HCT116 (cell line): Measurements from ENCODE around the gene PNISR.

Source experiments
- CEBPB ChIP-seq: IDR thresholded peaks from 2 replicates; pipeline ENCODE4 v1.6.1; 2012; ENCODE audit warnings: low read depth
- EGR1 ChIP-seq: IDR thresholded peaks from 2 replicates; pipeline ENCODE4 v1.6.1; 2012; ENCODE audit warnings: low read depth
- EZH2 ChIP-seq: fragments of 200-600 bp; sonication (generic); IDR thresholded peaks from 2 replicates; pipeline ENCODE4 v1.6.1; 2017; ENCODE audit warnings: antibody characterized with exemption, mixed run types
- FOSL1 ChIP-seq: IDR thresholded peaks from 2 replicates; pipeline ENCODE4 v1.6.1; 2012; ENCODE audit warnings: low read depth
- POLR2A ChIP-seq: IDR thresholded peaks from 2 replicates; pipeline ENCODE4 v1.7.0; 2011; ENCODE audit warnings: borderline replicate concordance; ENCODE audit not compliant: insufficient read depth, insufficient read length; ENCODE audit errors: extremely low read depth
- POLR2AphosphoS5 ChIP-seq: IDR thresholded peaks from 2 replicates; pipeline ENCODE4 v1.6.1; 2011; ENCODE audit warnings: mild to moderate bottlenecking, low read depth, low read length, moderate library complexity
- SP1 ChIP-seq: IDR thresholded peaks from 2 replicates; pipeline ENCODE4 v1.6.1; 2012; ENCODE audit warnings: low read depth
- YY1 ChIP-seq: IDR thresholded peaks from 2 replicates; pipeline ENCODE4 v1.6.1; 2011; ENCODE audit warnings: low read length, low read depth, moderate library complexity, mild to moderate bottlenecking; ENCODE audit not compliant: insufficient replicate concordance; ENCODE audit errors: extremely low read depth
- ZFX ChIP-seq: fragments of 450-650 bp; IDR thresholded peaks from 2 replicates; pipeline ENCODE4 v1.6.1; 2017
- ZNF274 ChIP-seq: fragments of 200-500 bp; sonication (Bioruptor generic); IDR thresholded peaks from 2 replicates; pipeline ENCODE4 v1.6.1; 2014; ENCODE audit warnings: mild to moderate bottlenecking, low read depth, low read length, inconsistent platforms
- TF ChIP-seq, protein P1 (sequence below), 3 experiments: fragments of 200-600 bp in 1 of 3; sonication (generic) in 1 of 3; IDR thresholded peaks in 2 of 3; conservative IDR thresholded peaks in 1 of 3; 2 replicates each; pipeline ENCODE4 v1.5.1; 2012 to 2017; ENCODE audit warnings: low read depth in 2 of 3, low read length in 2 of 3, antibody characterized with exemption in 1 of 3, borderline replicate concordance in 1 of 3, control low read depth in 1 of 3, mild to moderate bottlenecking in 1 of 3, mixed read lengths in 1 of 3, mixed run types in 1 of 3, moderate library complexity in 1 of 3; ENCODE audit not compliant: insufficient read depth in 1 of 3
- TF ChIP-seq, protein P2 (sequence below): IDR thresholded peaks from 2 replicates; pipeline ENCODE4 v1.6.1; 2011; ENCODE audit warnings: mild to moderate bottlenecking, low read length, moderate library complexity; ENCODE audit not compliant: insufficient replicate concordance; ENCODE audit errors: extremely low read depth

DNA sequence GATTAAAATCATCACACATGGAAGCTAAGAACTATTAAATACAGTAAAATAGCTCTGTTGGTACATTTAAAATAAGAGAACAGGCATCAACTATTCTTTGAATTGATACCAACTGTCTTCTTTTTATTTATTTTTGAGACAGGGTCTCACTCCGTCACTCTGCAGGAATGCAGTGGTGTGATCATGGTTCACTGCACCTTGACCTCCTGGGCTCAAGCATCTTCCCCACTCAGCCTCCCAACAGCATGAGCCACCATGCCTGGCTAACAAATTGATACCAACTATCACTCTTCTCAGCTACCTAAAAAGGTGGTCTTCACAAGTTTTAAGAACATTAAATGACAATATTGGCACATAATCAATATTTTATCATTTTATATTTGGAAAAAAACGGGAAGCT lies 7.8 kb upstream of the PNISR start:
- TF ChIP-seq SP1 = no peak
- TF ChIP-seq, protein P1, sequence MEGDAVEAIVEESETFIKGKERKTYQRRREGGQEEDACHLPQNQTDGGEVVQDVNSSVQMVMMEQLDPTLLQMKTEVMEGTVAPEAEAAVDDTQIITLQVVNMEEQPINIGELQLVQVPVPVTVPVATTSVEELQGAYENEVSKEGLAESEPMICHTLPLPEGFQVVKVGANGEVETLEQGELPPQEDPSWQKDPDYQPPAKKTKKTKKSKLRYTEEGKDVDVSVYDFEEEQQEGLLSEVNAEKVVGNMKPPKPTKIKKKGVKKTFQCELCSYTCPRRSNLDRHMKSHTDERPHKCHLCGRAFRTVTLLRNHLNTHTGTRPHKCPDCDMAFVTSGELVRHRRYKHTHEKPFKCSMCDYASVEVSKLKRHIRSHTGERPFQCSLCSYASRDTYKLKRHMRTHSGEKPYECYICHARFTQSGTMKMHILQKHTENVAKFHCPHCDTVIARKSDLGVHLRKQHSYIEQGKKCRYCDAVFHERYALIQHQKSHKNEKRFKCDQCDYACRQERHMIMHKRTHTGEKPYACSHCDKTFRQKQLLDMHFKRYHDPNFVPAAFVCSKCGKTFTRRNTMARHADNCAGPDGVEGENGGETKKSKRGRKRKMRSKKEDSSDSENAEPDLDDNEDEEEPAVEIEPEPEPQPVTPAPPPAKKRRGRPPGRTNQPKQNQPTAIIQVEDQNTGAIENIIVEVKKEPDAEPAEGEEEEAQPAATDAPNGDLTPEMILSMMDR (IDR thresholded peaks at IDR 0.05 in 2 of 3, conservative IDR thresholded peaks at IDR 0.05 in 1 of 3; ENCODE audit: borderline replicate concordance in 1 of 3, insufficient read depth in 1 of 3, low read depth in 2 of 3, low read length in 2 of 3) = no peak
- no peak for TF ChIP-seq POLR2AphosphoS5
- no peak for TF ChIP-seq ZFX
- TF ChIP-seq CEBPB = no peak
- TF ChIP-seq ZNF274 = no peak
- no peak for TF ChIP-seq FOSL1
- no peak for TF ChIP-seq POLR2A
- no peak for TF ChIP-seq EZH2
- no peak for TF ChIP-seq EGR1
- no peak for TF ChIP-seq YY1
- TF ChIP-seq, protein P2, sequence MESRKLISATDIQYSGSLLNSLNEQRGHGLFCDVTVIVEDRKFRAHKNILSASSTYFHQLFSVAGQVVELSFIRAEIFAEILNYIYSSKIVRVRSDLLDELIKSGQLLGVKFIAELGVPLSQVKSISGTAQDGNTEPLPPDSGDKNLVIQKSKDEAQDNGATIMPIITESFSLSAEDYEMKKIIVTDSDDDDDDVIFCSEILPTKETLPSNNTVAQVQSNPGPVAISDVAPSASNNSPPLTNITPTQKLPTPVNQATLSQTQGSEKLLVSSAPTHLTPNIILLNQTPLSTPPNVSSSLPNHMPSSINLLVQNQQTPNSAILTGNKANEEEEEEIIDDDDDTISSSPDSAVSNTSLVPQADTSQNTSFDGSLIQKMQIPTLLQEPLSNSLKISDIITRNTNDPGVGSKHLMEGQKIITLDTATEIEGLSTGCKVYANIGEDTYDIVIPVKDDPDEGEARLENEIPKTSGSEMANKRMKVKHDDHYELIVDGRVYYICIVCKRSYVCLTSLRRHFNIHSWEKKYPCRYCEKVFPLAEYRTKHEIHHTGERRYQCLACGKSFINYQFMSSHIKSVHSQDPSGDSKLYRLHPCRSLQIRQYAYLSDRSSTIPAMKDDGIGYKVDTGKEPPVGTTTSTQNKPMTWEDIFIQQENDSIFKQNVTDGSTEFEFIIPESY = no peak
